NOMO-1 (cell line): ENCODE data around the gene SLC16A7.
"Not testable (repeated sequence)": the region's sequence is repeated elsewhere in the genome, so short reads cannot be mapped to it uniquely, and the experiment has no call there.

Experiments used
- DNase-seq, 2 experiments: peaks; one replicate each; lab custom pipeline; 2025; ENCODE audit not compliant: unreplicated experiment in 2 of 2; lab: John Stamatoyannopoulos, UW

Gene SLC16A7

GRCh38 chr12:59724011-59724695, 128.3 kb downstream of the SLC16A7 start:
- no peak for DNase-seq

GRCh38 chr12:59733200-59733599, 137.4 kb downstream of the SLC16A7 start:
- DNase-seq, result no peak

GRCh38 chr12:59734371-59734770, 138.5 kb downstream of the SLC16A7 start:
- DNase-seq, result no peak

GRCh38 chr12:59735231-59735630, 139.4 kb downstream of the SLC16A7 start:
- no peak for DNase-seq

- DNase-seq, result no peak
Measured at GRCh38 chr12:59736359-59736758, 140.5 kb downstream of the SLC16A7 start.

GRCh38 chr12:59736786-59737185, 141.0 kb downstream of the SLC16A7 start:
- DNase-seq, result no peak

- no peak for DNase-seq
Measured at GRCh38 chr12:59737725-59738463, 142.1 kb downstream of the SLC16A7 start.

GRCh38 chr12:59742841-59743240, 147.0 kb downstream of the SLC16A7 start:
- no peak for DNase-seq

- DNase-seq, result no peak
Measured at GRCh38 chr12:59744564-59744963, 148.7 kb downstream of the SLC16A7 start.

GRCh38 chr12:59751091-59751490, 155.3 kb downstream of the SLC16A7 start:
- not testable (repeated sequence) for DNase-seq

GRCh38 chr12:59761542-59761941, 165.7 kb downstream of the SLC16A7 start:
- DNase-seq, result no peak

GRCh38 chr12:59763835-59764234, 168.0 kb downstream of the SLC16A7 start:
- DNase-seq, result no peak

GRCh38 chr12:59768031-59768430, 172.2 kb downstream of the SLC16A7 start:
- no peak for DNase-seq

- no peak for DNase-seq
Measured at GRCh38 chr12:59780605-59781135, 184.8 kb downstream of the SLC16A7 start.

GRCh38 chr12:59787610-59788009, 191.8 kb downstream of the SLC16A7 start:
- DNase-seq, result no peak

- DNase-seq, result no peak
Measured at GRCh38 chr12:59792647-59793046, 196.8 kb downstream of the SLC16A7 start.

- no peak for DNase-seq
Measured at GRCh38 chr12:59803735-59804134, 207.9 kb downstream of the SLC16A7 start.

- DNase-seq, result peak in 1 of 2 experiments; percentile 35
Measured at GRCh38 chr12:59808317-59808910, 212.6 kb downstream of the SLC16A7 start.

- DNase-seq, result no peak
Measured at GRCh38 chr12:59811991-59812390, 216.2 kb downstream of the SLC16A7 start.

- no peak for DNase-seq
Measured at GRCh38 chr12:59812716-59813115, 216.9 kb downstream of the SLC16A7 start.

- no peak for DNase-seq
Measured at GRCh38 chr12:59820594-59821011, 224.8 kb downstream of the SLC16A7 start.

- no peak for DNase-seq
Measured at GRCh38 chr12:59823567-59823966, 227.7 kb downstream of the SLC16A7 start.
